ENCODE measurements around the gene PCDHGA8. TPM values are rescaled to one million over a fixed set of nuclear protein-coding genes. Genes with fewer than 3 reads are reported as not detected.

PCDHGA8 gene
- total RNA-seq, 1 experiment from 2014 or later: 0.28 TPM

- TF ChIP-seq, protein P1, sequence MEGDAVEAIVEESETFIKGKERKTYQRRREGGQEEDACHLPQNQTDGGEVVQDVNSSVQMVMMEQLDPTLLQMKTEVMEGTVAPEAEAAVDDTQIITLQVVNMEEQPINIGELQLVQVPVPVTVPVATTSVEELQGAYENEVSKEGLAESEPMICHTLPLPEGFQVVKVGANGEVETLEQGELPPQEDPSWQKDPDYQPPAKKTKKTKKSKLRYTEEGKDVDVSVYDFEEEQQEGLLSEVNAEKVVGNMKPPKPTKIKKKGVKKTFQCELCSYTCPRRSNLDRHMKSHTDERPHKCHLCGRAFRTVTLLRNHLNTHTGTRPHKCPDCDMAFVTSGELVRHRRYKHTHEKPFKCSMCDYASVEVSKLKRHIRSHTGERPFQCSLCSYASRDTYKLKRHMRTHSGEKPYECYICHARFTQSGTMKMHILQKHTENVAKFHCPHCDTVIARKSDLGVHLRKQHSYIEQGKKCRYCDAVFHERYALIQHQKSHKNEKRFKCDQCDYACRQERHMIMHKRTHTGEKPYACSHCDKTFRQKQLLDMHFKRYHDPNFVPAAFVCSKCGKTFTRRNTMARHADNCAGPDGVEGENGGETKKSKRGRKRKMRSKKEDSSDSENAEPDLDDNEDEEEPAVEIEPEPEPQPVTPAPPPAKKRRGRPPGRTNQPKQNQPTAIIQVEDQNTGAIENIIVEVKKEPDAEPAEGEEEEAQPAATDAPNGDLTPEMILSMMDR (IDR thresholded peaks at IDR 0.05; ENCODE audit: unreplicated experiment): no peak
- DNase-seq (ENCODE audit: unreplicated experiment): no peak
- Mint-ChIP-seq H3K27me3 (ENCODE audit: insufficient read depth, unreplicated experiment) (no peaks in the 10 kb centered on the region), H3K9me3 (ENCODE audit: unreplicated experiment) (peaks cover 25% of the 10 kb centered on the region), H3K36me3 (ENCODE audit: insufficient read depth, unreplicated experiment) (no peaks in the 10 kb centered on the region), H3K27ac (ENCODE audit: low read depth, unreplicated experiment) (no peak overlapping the region), H3K4me1 (ENCODE audit: insufficient read depth, unreplicated experiment) (no peaks in the 10 kb centered on the region), H3K4me3 (ENCODE audit: unreplicated experiment) (no peak overlapping the region)
- POLR2A ChIA-PET: no interaction called here
- CTCF ChIA-PET: interaction anchor here (0.5 to 3.4 kb wide), 5 partner anchors 56 to 148 kb away, joined by 3 to 31 read pairs (median 6); partner anchors contain the start of genes PCDHGC3 and TAF7
- intact Hi-C loops (cut with micrococcal nuclease): loop anchor here (10.0 kb wide), 2 partner anchors 194 to 334 kb away; partner anchors contain the start of gene PCDHB14
- no TSS peak for BruUV-seq (replicated peaks)
Observed at GRCh38 chr5:141419074-141419880, 26.8 kb downstream of the PCDHGA8 start.

- ChIA-PET POLR2A (no interaction called here), CTCF (interaction anchor here (0.5 to 2.6 kb wide), 10 partner anchors 9 to 236 kb away, joined by 3 to 9 read pairs (median 4); partner anchors contain the start of genes PCDHGA12 and PCDHGC3)
- Mint-ChIP-seq H3K4me3 (ENCODE audit: unreplicated experiment) (no peak within 1 kb of the TSS), H3K27me3 (ENCODE audit: insufficient read depth, unreplicated experiment) (no peaks in the 10 kb centered on the region), H3K27ac (ENCODE audit: low read depth, unreplicated experiment) (no peak within 1 kb of the TSS), H3K4me1 (ENCODE audit: insufficient read depth, unreplicated experiment) (no peaks in the 10 kb centered on the region), H3K9me3 (ENCODE audit: unreplicated experiment) (peaks cover 29% of the 10 kb centered on the region), H3K36me3 (ENCODE audit: insufficient read depth, unreplicated experiment) (no peaks in the 10 kb centered on the region)
- peak; percentile 33 for DNase-seq (ENCODE audit: unreplicated experiment)
- TF ChIP-seq, protein P1 (IDR thresholded peaks at IDR 0.05; ENCODE audit: unreplicated experiment): peak; percentile 18
- intact Hi-C loops (cut with micrococcal nuclease): no loop called here
- no TSS peak for BruUV-seq (replicated peaks)
Observed at GRCh38 chr5:141420855-141421488, 28.5 kb downstream of the PCDHGA8 start, which contains the start of gene PCDHGA11. Gene PCDHGA11 (plus strand): TSS chr5:141421051. CDS start chr5:141421228, 177 bp downstream.

- peaks cover 34% of the 10 kb centered on the region for H3K9me3 Mint-ChIP-seq (ENCODE audit: unreplicated experiment)
- BruUV-seq (replicated peaks): no TSS peak
- H3K36me3 Mint-ChIP-seq (ENCODE audit: insufficient read depth, unreplicated experiment): no peaks in the 10 kb centered on the region
- H3K4me3 Mint-ChIP-seq (ENCODE audit: unreplicated experiment): no peak overlapping the region
- CTCF ChIA-PET: interaction anchor here (0.7 to 2.6 kb wide), 7 partner anchors 8 to 183 kb away, joined by 3 to 9 read pairs (median 4); partner anchors contain the start of genes PCDHGA10, PCDHGA12 and PCDHGC3
- H3K27ac Mint-ChIP-seq (ENCODE audit: low read depth, unreplicated experiment): no peak overlapping the region
- TF ChIP-seq, protein P1 (IDR thresholded peaks at IDR 0.05; ENCODE audit: unreplicated experiment): no peak
- DNase-seq (ENCODE audit: unreplicated experiment): no peak
- H3K4me1 Mint-ChIP-seq (ENCODE audit: insufficient read depth, unreplicated experiment): no peaks in the 10 kb centered on the region
- intact Hi-C loops (cut with micrococcal nuclease): no loop called here
- no peaks in the 10 kb centered on the region for H3K27me3 Mint-ChIP-seq (ENCODE audit: insufficient read depth, unreplicated experiment)
- POLR2A ChIA-PET: interaction anchor here (0.9 kb wide), 1 partner anchor 137 kb away, joined by 3 read pairs; no protein-coding TSS in a partner anchor
Observed at GRCh38 chr5:141421489-141421855, 29.0 kb downstream of the PCDHGA8 start.

GRCh38 chr5:141422742-141423291 is 30.4 kb downstream of the PCDHGA8 start:
- no peaks in the 10 kb centered on the region for H3K36me3 Mint-ChIP-seq (ENCODE audit: insufficient read depth, unreplicated experiment)
- TF ChIP-seq, protein P1 (IDR thresholded peaks at IDR 0.05; ENCODE audit: unreplicated experiment): no peak
- ChIA-PET POLR2A (interaction anchor here (0.6 kb wide), 1 partner anchor 94 kb away, joined by 3 read pairs; no protein-coding TSS in a partner anchor), CTCF (interaction anchor here (1.2 kb wide), 1 partner anchor 10 kb away, joined by 4 read pairs; the partner anchor contains the start of gene PCDHGA10)
- no peak for DNase-seq (ENCODE audit: unreplicated experiment)
- no TSS peak for BruUV-seq (replicated peaks)
- intact Hi-C loops (cut with micrococcal nuclease): no loop called here
- no peaks in the 10 kb centered on the region for H3K27me3 Mint-ChIP-seq (ENCODE audit: insufficient read depth, unreplicated experiment)
- no peaks in the 10 kb centered on the region for H3K4me1 Mint-ChIP-seq (ENCODE audit: insufficient read depth, unreplicated experiment)
- H3K27ac Mint-ChIP-seq (ENCODE audit: low read depth, unreplicated experiment): no peak overlapping the region
- no peak overlapping the region for H3K4me3 Mint-ChIP-seq (ENCODE audit: unreplicated experiment)
- peaks cover 41% of the 10 kb centered on the region for H3K9me3 Mint-ChIP-seq (ENCODE audit: unreplicated experiment)
